WTC11 (cell line): ENCODE data around the gene ARHGEF25. TPM values are rescaled to one million over a fixed set of nuclear protein-coding genes. Genes with fewer than 3 reads are reported as not detected.

ENCODE experiments used
- ATAC-seq: fragments of 200-7000 bp; cut with Tn5 transposase; 2 replicates; pipeline ENCODE4 v1.10.0; 2021; ENCODE audit warnings: mild to moderate bottlenecking, moderate library complexity
- CTCF ChIA-PET: fragments of 300-600 bp; sonication (Branson Sonifier 250); formaldehyde crosslinking; loops from one replicate; lab custom pipeline; 2021; ENCODE audit warnings: antibody characterized with exemption; lab: Charles Lee
- POLR2A ChIA-PET: fragments of 350-600 bp; sonication (Branson Sonifier 250); formaldehyde crosslinking; loops from one replicate; lab custom pipeline; 2021; ENCODE audit warnings: antibody characterized with exemption; lab: Charles Lee
- DNase-seq: peaks from one replicate; pipeline ENCODE4 v3.0.0; 2021; ENCODE audit warnings: low spot score
- H3K27ac Mint-ChIP-seq: 2 replicates; pipeline ENCODE4 v1.8.0; 2021; ENCODE audit warnings: mixed read lengths
- H3K27me3 Mint-ChIP-seq: 2 replicates; pipeline ENCODE4 v1.8.0; 2021; ENCODE audit warnings: low read depth, mild to moderate bottlenecking, moderate library complexity, mixed read lengths
- H3K36me3 Mint-ChIP-seq: 2 replicates; pipeline ENCODE4 v1.8.0; 2021; ENCODE audit warnings: mixed read lengths
- H3K4me1 Mint-ChIP-seq: 2 replicates; pipeline ENCODE4 v1.8.0; 2022; ENCODE audit warnings: mixed read lengths
- H3K4me3 Mint-ChIP-seq: 2 replicates; pipeline ENCODE4 v1.8.0; 2021; ENCODE audit warnings: mild to moderate bottlenecking, moderate library complexity, mixed read lengths
- H3K9me3 Mint-ChIP-seq: 2 replicates; pipeline ENCODE4 v1.8.0; 2021; ENCODE audit warnings: mixed read lengths
- CREB1 ChIP-seq: sonication (generic); formaldehyde crosslinking; IDR thresholded peaks from 2 replicates; pipeline ENCODE4 v1.8.0; 2023; ENCODE audit warnings: mild to moderate bottlenecking, missing genetic modification reagents
- CREM ChIP-seq: sonication (generic); formaldehyde crosslinking; IDR thresholded peaks from 2 replicates; pipeline ENCODE4 v1.8.1; 2022; ENCODE audit warnings: mild to moderate bottlenecking, missing genetic modification reagents, moderate library complexity
- FOXJ3 ChIP-seq: sonication (generic); formaldehyde crosslinking; IDR thresholded peaks from 2 replicates; pipeline ENCODE4 v1.9.0; 2021; ENCODE audit warnings: missing genetic modification reagents, mild to moderate bottlenecking, borderline replicate concordance
- GABPB1 ChIP-seq: sonication (generic); formaldehyde crosslinking; IDR thresholded peaks from 2 replicates; pipeline ENCODE4 v1.8.1; 2023; ENCODE audit warnings: mild to moderate bottlenecking, missing genetic modification reagents
- JUN ChIP-seq: sonication (generic); formaldehyde crosslinking; IDR thresholded peaks from 2 replicates; pipeline ENCODE4 v1.8.0; 2023; ENCODE audit warnings: mild to moderate bottlenecking, missing genetic modification reagents
- NFATC4 ChIP-seq: fragments of 250-450 bp; sonication (Bioruptor Pico); IDR thresholded peaks from 2 replicates; pipeline ENCODE4 v1.9.0; 2021; ENCODE audit warnings: mild to moderate bottlenecking
- NR1H2 ChIP-seq: sonication (generic); formaldehyde crosslinking; IDR thresholded peaks from 2 replicates; pipeline ENCODE4 v1.9.0; 2021; ENCODE audit warnings: mild to moderate bottlenecking, moderate library complexity, missing genetic modification reagents
- NR3C1 ChIP-seq: sonication (generic); formaldehyde crosslinking; conservative IDR thresholded peaks from 2 replicates; pipeline ENCODE4 v1.8.1; 2023; ENCODE audit warnings: low read depth, mild to moderate bottlenecking, missing genetic modification reagents
- RORB ChIP-seq: fragments of 250-450 bp; sonication (Bioruptor Pico); IDR thresholded peaks from 2 replicates; pipeline ENCODE4 v1.9.0; 2021; ENCODE audit warnings: mild to moderate bottlenecking
- SMAD3 ChIP-seq: sonication (generic); formaldehyde crosslinking; IDR thresholded peaks from 2 replicates; pipeline ENCODE4 v1.8.0; 2022; ENCODE audit warnings: missing genetic modification reagents, mild to moderate bottlenecking, borderline replicate concordance
- TEAD1 ChIP-seq: sonication (generic); formaldehyde crosslinking; IDR thresholded peaks from 2 replicates; pipeline ENCODE4 v1.8.0; 2022; ENCODE audit warnings: mild to moderate bottlenecking, missing genetic modification reagents
- ZNF219 ChIP-seq: sonication (generic); formaldehyde crosslinking; IDR thresholded peaks from 2 replicates; pipeline ENCODE4 v1.8.0; 2023; ENCODE audit warnings: missing genetic modification reagents, mild to moderate bottlenecking, borderline replicate concordance
- total RNA-seq: library from RNA; stranded (reverse); gene quantifications from 3 replicates; pipeline ENCODE4 v1.2.3, GENCODE V29; 2021
- TF ChIP-seq, protein P1 (sequence below): sonication (generic); formaldehyde crosslinking; IDR thresholded peaks from 2 replicates; pipeline ENCODE4 v1.8.0; 2023; ENCODE audit warnings: mild to moderate bottlenecking, missing genetic modification reagents
- TF ChIP-seq, protein P2 (sequence below): sonication (generic); formaldehyde crosslinking; conservative IDR thresholded peaks from 2 replicates; pipeline ENCODE4 v1.8.1; 2023; ENCODE audit warnings: mild to moderate bottlenecking, low read depth, missing genetic modification reagents, moderate library complexity
- TF ChIP-seq, protein P3 (sequence below): sonication (generic); formaldehyde crosslinking; IDR thresholded peaks from 2 replicates; pipeline ENCODE4 v1.8.1; 2022; ENCODE audit warnings: mild to moderate bottlenecking, moderate library complexity, missing genetic modification reagents
- TF ChIP-seq, protein P4 (sequence below): sonication (generic); formaldehyde crosslinking; IDR thresholded peaks from 2 replicates; pipeline ENCODE4 v1.8.0; 2022; ENCODE audit warnings: mild to moderate bottlenecking, missing genetic modification reagents
- TF ChIP-seq, protein P5 (sequence below): sonication (generic); formaldehyde crosslinking; IDR thresholded peaks from 2 replicates; pipeline ENCODE4 v1.8.1; 2023; ENCODE audit warnings: mild to moderate bottlenecking, missing genetic modification reagents, borderline replicate concordance
- TF ChIP-seq, protein P6 (sequence below): sonication (generic); formaldehyde crosslinking; IDR thresholded peaks from 2 replicates; pipeline ENCODE4 v1.8.0; 2023; ENCODE audit warnings: missing genetic modification reagents

ARHGEF25 gene
- total RNA-seq, 1 experiment from 2014 or later, result 11.9 TPM

DNA sequence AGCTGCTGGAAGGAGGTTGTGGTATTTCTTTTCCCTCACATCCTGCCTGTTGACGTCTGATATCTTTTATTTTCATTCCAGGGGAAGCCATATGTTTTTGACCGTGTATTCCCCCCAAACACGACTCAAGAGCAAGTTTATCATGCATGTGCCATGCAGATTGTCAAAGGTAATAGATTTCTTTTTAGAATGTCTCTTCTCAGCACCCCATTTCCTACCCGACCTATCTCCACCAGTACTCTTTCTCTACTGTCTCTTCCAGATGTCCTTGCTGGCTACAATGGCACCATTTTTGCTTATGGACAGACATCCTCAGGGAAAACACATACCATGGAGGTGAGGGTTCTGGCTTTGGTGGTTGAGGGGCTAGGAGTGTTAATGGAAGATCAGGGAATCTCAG, 47.9 kb upstream of the ARHGEF25 start:
- no peak overlapping the region for H3K4me3 Mint-ChIP-seq
- TF ChIP-seq ZNF219 (CRISPR knock-in tag) (no peak), NFATC4 (no peak), NR1H2 (no peak), TEAD1 (no peak), NR3C1 (no peak), CREB1 (CRISPR knock-in tag) (no peak), CREM (CRISPR knock-in tag) (no peak), GABPB1 (no peak)
- TF ChIP-seq, protein P1, sequence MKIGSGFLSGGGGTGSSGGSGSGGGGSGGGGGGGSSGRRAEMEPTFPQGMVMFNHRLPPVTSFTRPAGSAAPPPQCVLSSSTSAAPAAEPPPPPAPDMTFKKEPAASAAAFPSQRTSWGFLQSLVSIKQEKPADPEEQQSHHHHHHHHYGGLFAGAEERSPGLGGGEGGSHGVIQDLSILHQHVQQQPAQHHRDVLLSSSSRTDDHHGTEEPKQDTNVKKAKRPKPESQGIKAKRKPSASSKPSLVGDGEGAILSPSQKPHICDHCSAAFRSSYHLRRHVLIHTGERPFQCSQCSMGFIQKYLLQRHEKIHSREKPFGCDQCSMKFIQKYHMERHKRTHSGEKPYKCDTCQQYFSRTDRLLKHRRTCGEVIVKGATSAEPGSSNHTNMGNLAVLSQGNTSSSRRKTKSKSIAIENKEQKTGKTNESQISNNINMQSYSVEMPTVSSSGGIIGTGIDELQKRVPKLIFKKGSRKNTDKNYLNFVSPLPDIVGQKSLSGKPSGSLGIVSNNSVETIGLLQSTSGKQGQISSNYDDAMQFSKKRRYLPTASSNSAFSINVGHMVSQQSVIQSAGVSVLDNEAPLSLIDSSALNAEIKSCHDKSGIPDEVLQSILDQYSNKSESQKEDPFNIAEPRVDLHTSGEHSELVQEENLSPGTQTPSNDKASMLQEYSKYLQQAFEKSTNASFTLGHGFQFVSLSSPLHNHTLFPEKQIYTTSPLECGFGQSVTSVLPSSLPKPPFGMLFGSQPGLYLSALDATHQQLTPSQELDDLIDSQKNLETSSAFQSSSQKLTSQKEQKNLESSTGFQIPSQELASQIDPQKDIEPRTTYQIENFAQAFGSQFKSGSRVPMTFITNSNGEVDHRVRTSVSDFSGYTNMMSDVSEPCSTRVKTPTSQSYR (CRISPR knock-in tag), result no peak
- TF ChIP-seq, protein P2, sequence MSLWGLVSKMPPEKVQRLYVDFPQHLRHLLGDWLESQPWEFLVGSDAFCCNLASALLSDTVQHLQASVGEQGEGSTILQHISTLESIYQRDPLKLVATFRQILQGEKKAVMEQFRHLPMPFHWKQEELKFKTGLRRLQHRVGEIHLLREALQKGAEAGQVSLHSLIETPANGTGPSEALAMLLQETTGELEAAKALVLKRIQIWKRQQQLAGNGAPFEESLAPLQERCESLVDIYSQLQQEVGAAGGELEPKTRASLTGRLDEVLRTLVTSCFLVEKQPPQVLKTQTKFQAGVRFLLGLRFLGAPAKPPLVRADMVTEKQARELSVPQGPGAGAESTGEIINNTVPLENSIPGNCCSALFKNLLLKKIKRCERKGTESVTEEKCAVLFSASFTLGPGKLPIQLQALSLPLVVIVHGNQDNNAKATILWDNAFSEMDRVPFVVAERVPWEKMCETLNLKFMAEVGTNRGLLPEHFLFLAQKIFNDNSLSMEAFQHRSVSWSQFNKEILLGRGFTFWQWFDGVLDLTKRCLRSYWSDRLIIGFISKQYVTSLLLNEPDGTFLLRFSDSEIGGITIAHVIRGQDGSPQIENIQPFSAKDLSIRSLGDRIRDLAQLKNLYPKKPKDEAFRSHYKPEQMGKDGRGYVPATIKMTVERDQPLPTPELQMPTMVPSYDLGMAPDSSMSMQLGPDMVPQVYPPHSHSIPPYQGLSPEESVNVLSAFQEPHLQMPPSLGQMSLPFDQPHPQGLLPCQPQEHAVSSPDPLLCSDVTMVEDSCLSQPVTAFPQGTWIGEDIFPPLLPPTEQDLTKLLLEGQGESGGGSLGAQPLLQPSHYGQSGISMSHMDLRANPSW (CRISPR knock-in tag), result no peak
- TF ChIP-seq, protein P3, sequence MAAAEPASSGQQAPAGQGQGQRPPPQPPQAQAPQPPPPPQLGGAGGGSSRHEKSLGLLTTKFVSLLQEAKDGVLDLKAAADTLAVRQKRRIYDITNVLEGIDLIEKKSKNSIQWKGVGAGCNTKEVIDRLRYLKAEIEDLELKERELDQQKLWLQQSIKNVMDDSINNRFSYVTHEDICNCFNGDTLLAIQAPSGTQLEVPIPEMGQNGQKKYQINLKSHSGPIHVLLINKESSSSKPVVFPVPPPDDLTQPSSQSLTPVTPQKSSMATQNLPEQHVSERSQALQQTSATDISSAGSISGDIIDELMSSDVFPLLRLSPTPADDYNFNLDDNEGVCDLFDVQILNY, result no peak
- TF ChIP-seq, protein P4, sequence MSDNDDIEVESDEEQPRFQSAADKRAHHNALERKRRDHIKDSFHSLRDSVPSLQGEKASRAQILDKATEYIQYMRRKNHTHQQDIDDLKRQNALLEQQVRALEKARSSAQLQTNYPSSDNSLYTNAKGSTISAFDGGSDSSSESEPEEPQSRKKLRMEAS (CRISPR knock-in tag), result no peak
- TF ChIP-seq, protein P5, sequence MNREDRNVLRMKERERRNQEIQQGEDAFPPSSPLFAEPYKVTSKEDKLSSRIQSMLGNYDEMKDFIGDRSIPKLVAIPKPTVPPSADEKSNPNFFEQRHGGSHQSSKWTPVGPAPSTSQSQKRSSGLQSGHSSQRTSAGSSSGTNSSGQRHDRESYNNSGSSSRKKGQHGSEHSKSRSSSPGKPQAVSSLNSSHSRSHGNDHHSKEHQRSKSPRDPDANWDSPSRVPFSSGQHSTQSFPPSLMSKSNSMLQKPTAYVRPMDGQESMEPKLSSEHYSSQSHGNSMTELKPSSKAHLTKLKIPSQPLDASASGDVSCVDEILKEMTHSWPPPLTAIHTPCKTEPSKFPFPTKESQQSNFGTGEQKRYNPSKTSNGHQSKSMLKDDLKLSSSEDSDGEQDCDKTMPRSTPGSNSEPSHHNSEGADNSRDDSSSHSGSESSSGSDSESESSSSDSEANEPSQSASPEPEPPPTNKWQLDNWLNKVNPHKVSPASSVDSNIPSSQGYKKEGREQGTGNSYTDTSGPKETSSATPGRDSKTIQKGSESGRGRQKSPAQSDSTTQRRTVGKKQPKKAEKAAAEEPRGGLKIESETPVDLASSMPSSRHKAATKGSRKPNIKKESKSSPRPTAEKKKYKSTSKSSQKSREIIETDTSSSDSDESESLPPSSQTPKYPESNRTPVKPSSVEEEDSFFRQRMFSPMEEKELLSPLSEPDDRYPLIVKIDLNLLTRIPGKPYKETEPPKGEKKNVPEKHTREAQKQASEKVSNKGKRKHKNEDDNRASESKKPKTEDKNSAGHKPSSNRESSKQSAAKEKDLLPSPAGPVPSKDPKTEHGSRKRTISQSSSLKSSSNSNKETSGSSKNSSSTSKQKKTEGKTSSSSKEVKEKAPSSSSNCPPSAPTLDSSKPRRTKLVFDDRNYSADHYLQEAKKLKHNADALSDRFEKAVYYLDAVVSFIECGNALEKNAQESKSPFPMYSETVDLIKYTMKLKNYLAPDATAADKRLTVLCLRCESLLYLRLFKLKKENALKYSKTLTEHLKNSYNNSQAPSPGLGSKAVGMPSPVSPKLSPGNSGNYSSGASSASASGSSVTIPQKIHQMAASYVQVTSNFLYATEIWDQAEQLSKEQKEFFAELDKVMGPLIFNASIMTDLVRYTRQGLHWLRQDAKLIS (CRISPR knock-in tag), result no peak

DNA sequence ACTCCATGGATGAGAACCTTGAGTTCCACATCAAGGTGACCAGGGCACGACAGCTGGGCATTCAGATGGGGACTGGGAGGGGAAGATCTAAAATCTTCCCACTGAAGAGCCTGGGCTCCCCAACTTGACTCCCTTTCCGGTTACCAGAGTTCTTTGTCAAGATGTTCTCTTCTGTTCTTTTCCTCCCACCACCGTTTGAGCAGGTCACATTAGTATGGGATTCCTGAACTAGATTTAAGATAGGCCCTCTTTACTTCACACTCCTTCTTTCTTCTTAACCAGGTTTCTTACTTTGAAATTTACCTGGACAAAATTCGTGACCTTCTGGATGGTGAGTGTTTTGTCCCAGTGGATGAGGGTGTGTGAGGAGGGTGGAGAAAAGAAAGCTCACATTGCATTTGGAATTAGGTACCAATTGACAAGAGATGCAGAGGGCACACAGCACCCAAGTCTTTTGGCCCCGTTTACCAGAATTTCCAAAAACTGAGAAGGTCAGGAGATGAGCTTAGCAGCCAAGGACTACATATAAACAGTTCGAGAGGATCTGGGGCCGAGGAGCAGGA, 47.0 kb upstream of the ARHGEF25 start:
- H3K27ac Mint-ChIP-seq, result no peak overlapping the region
- no peaks in the 10 kb centered on the region for H3K9me3 Mint-ChIP-seq
- ATAC-seq, result no peak
- ChIA-PET POLR2A (no interaction called here), CTCF (no interaction called here)
- no peaks in the 10 kb centered on the region for H3K27me3 Mint-ChIP-seq
- H3K36me3 Mint-ChIP-seq, result peaks cover 13% of the 10 kb centered on the region
- H3K4me3 Mint-ChIP-seq, result no peak overlapping the region
- no peak for DNase-seq
- TF ChIP-seq, protein P6, sequence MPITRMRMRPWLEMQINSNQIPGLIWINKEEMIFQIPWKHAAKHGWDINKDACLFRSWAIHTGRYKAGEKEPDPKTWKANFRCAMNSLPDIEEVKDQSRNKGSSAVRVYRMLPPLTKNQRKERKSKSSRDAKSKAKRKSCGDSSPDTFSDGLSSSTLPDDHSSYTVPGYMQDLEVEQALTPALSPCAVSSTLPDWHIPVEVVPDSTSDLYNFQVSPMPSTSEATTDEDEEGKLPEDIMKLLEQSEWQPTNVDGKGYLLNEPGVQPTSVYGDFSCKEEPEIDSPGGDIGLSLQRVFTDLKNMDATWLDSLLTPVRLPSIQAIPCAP, result no peak
- TF ChIP-seq SMAD3 (CRISPR knock-in tag), result no peak
- TF ChIP-seq RORB (CRISPR knock-in tag), result no peak
- no peak for TF ChIP-seq JUN
- TF ChIP-seq FOXJ3, result no peak
- no peaks in the 10 kb centered on the region for H3K4me1 Mint-ChIP-seq

More for the DNA sequence above, 47.9 kb upstream of the ARHGEF25 start:
- Mint-ChIP-seq H3K27ac (no peak overlapping the region), H3K4me1 (no peaks in the 10 kb centered on the region), H3K9me3 (no peaks in the 10 kb centered on the region), H3K36me3 (peaks cover 7% of the 10 kb centered on the region), H3K27me3 (no peaks in the 10 kb centered on the region)
- POLR2A ChIA-PET, result no interaction called here
- no peak for DNase-seq
- ATAC-seq, result no peak
- CTCF ChIA-PET, result no interaction called here
